GM12878 (cell line): ENCODE data around the gene TEAD4. TPM values are rescaled to one million over a fixed set of nuclear protein-coding genes. Genes with fewer than 3 reads are reported as not detected.

Source experiments
- ATAC-seq: fragments of 200-7000 bp; cut with Tn5 transposase; 3 replicates; pipeline ENCODE4 v1.9.1; 2020; ENCODE audit warnings: mild to moderate bottlenecking, moderate library complexity
- BruUV-seq: library from RNA; stranded (reverse); fragments of 400-500 nt; replicated peaks from 2 replicates; lab custom pipeline; 2021; lab: Mats Ljungman, UMichigan
- CTCF ChIA-PET: fragments of 300-600 bp; sonication (Branson Sonifier 250); formaldehyde crosslinking; extraction: SDS; loops from one replicate; lab custom pipeline; 2021; ENCODE audit warnings: inconsistent platforms; lab: Yijun Ruan, JAX
- POLR2A ChIA-PET: fragments of 350-600 bp; formaldehyde crosslinking; extraction: SDS; loops from one replicate; lab custom pipeline; 2021; ENCODE audit warnings: inconsistent platforms; lab: Charles Lee
- RAD21 ChIA-PET: fragments of 300-600 bp; sonication (Branson Sonifier 250); formaldehyde crosslinking; loops from one replicate; lab custom pipeline; 2023; ENCODE audit warnings: antibody characterized with exemption; ENCODE audit not compliant: unreplicated experiment; lab: Charles Lee
- SMC1A ChIA-PET: fragments of 300-600 bp; sonication (Branson Sonifier 250); formaldehyde crosslinking; loops from one replicate; lab custom pipeline; 2023; ENCODE audit not compliant: unreplicated experiment, uncharacterized antibody; lab: Charles Lee
- DNase-seq: peaks from one replicate; pipeline ENCODE4 v3.0.0-alpha.2; 2011; ENCODE audit warnings: low read depth, low spot score
- FAIRE-seq: peaks from 3 replicates; lab custom pipeline; 2011; peaks lifted over from hg19 to GRCh38; lab: Jason Lieb, UNC
- H2AFZ ChIP-seq: 2 replicates; pipeline ENCODE4 v1.6.0; 2011; ENCODE audit warnings: low read depth, low read length, control low read depth; ENCODE audit not compliant: control insufficient read depth
- H3K27ac ChIP-seq: 2 replicates; pipeline ENCODE4 v1.5.1; 2011; ENCODE audit warnings: control low read depth; ENCODE audit not compliant: control insufficient read depth, insufficient read depth
- H3K27me3 ChIP-seq, 2 experiments: replicated peaks in 1 of 2; 2 replicates each; pipeline versions ENCODE4 v1.6.0 to v1.6.1; 2011; ENCODE audit warnings: low read length in 1 of 2; ENCODE audit not compliant: control insufficient read depth in 2 of 2, insufficient read depth in 2 of 2
- H3K36me3 ChIP-seq, 2 experiments: 2 replicates each; pipeline ENCODE4 v1.5.1; 2011; ENCODE audit warnings: low read length in 1 of 2; ENCODE audit not compliant: control insufficient read depth in 2 of 2, insufficient read depth in 2 of 2
- H3K4me1 ChIP-seq: 2 replicates; pipeline ENCODE4 v1.6.1; 2011; ENCODE audit warnings: mild to moderate bottlenecking, low read length, moderate library complexity, mixed read lengths; ENCODE audit not compliant: control insufficient read depth, insufficient read depth
- H3K4me2 ChIP-seq: 2 replicates; pipeline ENCODE4 v1.6.0; 2011; ENCODE audit warnings: control low read depth; ENCODE audit not compliant: control insufficient read depth, insufficient read depth
- H3K4me3 ChIP-seq: fragments of 200-600 bp; sonication (generic); 2 replicates; pipeline ENCODE4 v1.5.1; 2016
- H3K79me2 ChIP-seq: 2 replicates; pipeline ENCODE4 v1.6.0; 2011; ENCODE audit warnings: low read length; ENCODE audit not compliant: control insufficient read depth, insufficient read depth
- H3K9ac ChIP-seq: 2 replicates; pipeline ENCODE4 v1.8.0; 2011; ENCODE audit warnings: low read length, control low read depth, mixed read lengths; ENCODE audit not compliant: control insufficient read depth, insufficient read depth
- H3K9me3 ChIP-seq: replicated peaks from 3 replicates; pipeline ENCODE4 v1.5.1; 2011; ENCODE audit warnings: mild to moderate bottlenecking, low read length; ENCODE audit not compliant: control insufficient read depth, insufficient read depth
- H4K20me1 ChIP-seq: 2 replicates; pipeline ENCODE4 v1.6.0; 2011; ENCODE audit not compliant: control insufficient read depth, insufficient read depth
- BACH1 ChIP-seq: fragments of 450-650 bp; IDR thresholded peaks from 2 replicates; pipeline ENCODE4 v1.6.1; 2017; ENCODE audit warnings: mild to moderate bottlenecking, borderline replicate concordance
- BMI1 ChIP-seq: fragments of 450-650 bp; IDR thresholded peaks from 2 replicates; pipeline ENCODE4 v1.6.1; 2016; ENCODE audit warnings: mild to moderate bottlenecking, moderate library complexity, borderline replicate concordance
- CHD4 ChIP-seq: fragments of 200-600 bp; sonication (generic); IDR thresholded peaks from 2 replicates; pipeline ENCODE4 v1.6.1; 2016; ENCODE audit warnings: mild to moderate bottlenecking
- E2F8 ChIP-seq: fragments of 450-650 bp; IDR thresholded peaks from 2 replicates; pipeline ENCODE4 v1.6.1; 2018; ENCODE audit warnings: mild to moderate bottlenecking, low read depth, moderate library complexity; ENCODE audit not compliant: partially characterized antibody
- HCFC1 ChIP-seq: fragments of 150-350 bp; IDR thresholded peaks from 2 replicates; pipeline ENCODE4 v1.6.1; 2014; ENCODE audit warnings: low read length
- HDAC2 ChIP-seq: fragments of 200-600 bp; sonication (generic); IDR thresholded peaks from 2 replicates; pipeline ENCODE4 v1.6.1; 2017
- HDGF ChIP-seq: fragments of 450-650 bp; IDR thresholded peaks from 2 replicates; pipeline ENCODE4 v1.6.1; 2016; ENCODE audit warnings: antibody characterized with exemption
- IRF5 ChIP-seq: fragments of 450-650 bp; IDR thresholded peaks from 2 replicates; pipeline ENCODE4 v1.6.1; 2017; ENCODE audit warnings: borderline replicate concordance
- MYC ChIP-seq: IDR thresholded peaks from 2 replicates; pipeline ENCODE4 v1.6.1; 2011; ENCODE audit warnings: mild to moderate bottlenecking, low read length, moderate library complexity, inconsistent platforms; ENCODE audit not compliant: insufficient read depth, insufficient replicate concordance, insufficient read length, severe bottlenecking
- PAX5 ChIP-seq: IDR thresholded peaks from 2 replicates; pipeline ENCODE4 v1.6.1; 2011; ENCODE audit warnings: low read depth, low read length, borderline replicate concordance
- PKNOX1 ChIP-seq: fragments of 450-650 bp; IDR thresholded peaks from 2 replicates; pipeline ENCODE4 v1.6.1; 2016; ENCODE audit warnings: mild to moderate bottlenecking
- SIX5 ChIP-seq: IDR thresholded peaks from 2 replicates; pipeline ENCODE4 v1.6.1; 2011; ENCODE audit warnings: mild to moderate bottlenecking, low read depth, low read length, moderate library complexity; ENCODE audit not compliant: severe bottlenecking
- SMAD1 ChIP-seq: fragments of 450-650 bp; IDR thresholded peaks from 2 replicates; pipeline ENCODE4 v1.6.1; 2018; ENCODE audit warnings: mild to moderate bottlenecking, low read depth; ENCODE audit not compliant: partially characterized antibody
- SMAD5 ChIP-seq: IDR thresholded peaks from 2 replicates; pipeline ENCODE4 v1.6.1; 2016; ENCODE audit warnings: antibody characterized with exemption, low read depth
- SMARCA5 ChIP-seq: fragments of 450-650 bp; IDR thresholded peaks from 2 replicates; pipeline ENCODE4 v1.6.1; 2017; ENCODE audit warnings: mild to moderate bottlenecking
- TARDBP ChIP-seq: IDR thresholded peaks from 2 replicates; pipeline ENCODE4 v1.6.1; 2016; ENCODE audit warnings: borderline replicate concordance
- ZBTB4 ChIP-seq: fragments of 450-650 bp; formaldehyde crosslinking; IDR thresholded peaks from 2 replicates; pipeline ENCODE4 v1.4.0; 2022; ENCODE audit warnings: mild to moderate bottlenecking, moderate library complexity
- ZNF24 ChIP-seq: fragments of 450-650 bp; IDR thresholded peaks from 2 replicates; pipeline ENCODE4 v1.6.1; 2017; ENCODE audit warnings: antibody characterized with exemption, mild to moderate bottlenecking
- WGBS: methylation state at CpG from one replicate; pipeline ENCODE4 v1.1.6; 2016; ENCODE audit warnings: low lambda C conversion rate; ENCODE audit not compliant: insufficient replicate concordance, insufficient coverage; ENCODE audit errors: missing lambda C conversion rate; 5-methylcytosine and 5-hydroxymethylcytosine counted together
- in situ Hi-C: fragments of 300-500 bp; cut with MboI; formaldehyde crosslinking; loops from 9 replicates; pipeline ENCODE4 v1.14.3; 2018; ENCODE audit warnings: mixed read lengths
- intact Hi-C: fragments of 100-400 bp; cut with micrococcal nuclease; formaldehyde crosslinking; loops from one replicate; pipeline ENCODE4 v1.14.2; 2022; ENCODE audit not compliant: unreplicated experiment
- polyA plus RNA-seq, 11 experiments: library from polyadenylated mRNA; depleted of rRNA in 4 of 11; unstranded in 6 of 11; stranded (reverse) in 5 of 11; fragments of >200 nt; fragmentation: Nextera tagmentation in 4 of 11; fragmentation: Illumina TruSeq in 1 of 11; extraction: Ambion mirVana in 4 of 11; extraction: Trizol in 1 of 11; gene quantifications; 1 replicate in 1 of 11; 2 replicates in 10 of 11; pipeline versions ENCODE4 v1.2.1 to v1.2.3, GENCODE V29; 2011 to 2016; ENCODE audit warnings: inconsistent platforms in 2 of 11, missing spikeins in 2 of 11, low read depth in 1 of 11
- total RNA-seq, 4 experiments: library from RNA; depleted of rRNA in 3 of 4; stranded (reverse); fragments of >200 nt in 3 of 4; fragmentation: Illumina TruSeq in 1 of 4; extraction: Trizol in 1 of 4; gene quantifications; 2 replicates each; pipeline versions ENCODE4 v1.2.1 to v1.2.3, GENCODE V29; 2013 to 2021

TEAD4 gene
- total and polyA plus RNA-seq, 10 of the 15 experiments (the other 5 are each of a cell fraction or from before 2014, with no cell fraction given), result 0.04 to 0.68 (median 0.31) TPM; not detected in 4

GRCh38 chr12:2963760-2964292, 4.6 kb downstream of the TEAD4 start:
- BruUV-seq, result no TSS peak
- intact Hi-C loops (no loop called here), in situ Hi-C loops (no loop called here)
- no peak for ATAC-seq
- FAIRE-seq, result no peak
- no peak overlapping the region for H2AFZ ChIP-seq
- H3K4me3 ChIP-seq, result no peak overlapping the region
- SMC1A ChIA-PET, result no interaction called here
- no peak overlapping the region for H3K27ac ChIP-seq
- WGBS, result 44% methylated on average over 11 of the region's 15 CpGs
- H3K27me3 ChIP-seq, result peaks cover 3 to 11% of the 10 kb centered on the region in 2 experiments; a peak in 3 of 4 replicates
- CTCF ChIA-PET, result no interaction called here
- H3K9ac ChIP-seq, result no peak overlapping the region
- H3K4me1 ChIP-seq, result no peaks in the 10 kb centered on the region; the same call in 1 of the 2 replicates
- POLR2A ChIA-PET, result no interaction called here
- DNase-seq, result no peak
- no peaks in the 10 kb centered on the region; the same call in 1 of the 2 replicates for H4K20me1 ChIP-seq
- no peak overlapping the region for H3K4me2 ChIP-seq
- no peaks in the 10 kb centered on the region for H3K36me3 ChIP-seq
- RAD21 ChIA-PET, result no interaction called here
- no peaks in the 10 kb centered on the region for H3K79me2 ChIP-seq
- H3K9me3 ChIP-seq, result no peaks in the 10 kb centered on the region
- no peak for TF ChIP-seq BMI1
- TF ChIP-seq BACH1, result no peak
- no peak for TF ChIP-seq HDAC2
- TF ChIP-seq HDGF, result no peak
- no peak for TF ChIP-seq ZNF24
- TF ChIP-seq ZBTB4 (CRISPR knock-in tag), result no peak
- TF ChIP-seq TARDBP, result no peak
- no peak for TF ChIP-seq CHD4
- TF ChIP-seq E2F8, result no peak
- no peak for TF ChIP-seq PKNOX1
- TF ChIP-seq SMARCA5, result no peak
- no peak for TF ChIP-seq SIX5
- no peak for TF ChIP-seq HCFC1
- no peak for TF ChIP-seq IRF5
- TF ChIP-seq SMAD1, result no peak
- TF ChIP-seq MYC, result no peak
- no peak for TF ChIP-seq SMAD5
- no peak for TF ChIP-seq PAX5
